BJ (cell line): ENCODE results near the gene ZNF844. TPM values are rescaled to one million over a fixed set of nuclear protein-coding genes. Genes with fewer than 3 reads are reported as not detected.
A peak's percentile ranks its signal among the peaks of the same experiment; 100 is the strongest.
"Not testable (repeated sequence)": the region's sequence is repeated elsewhere in the genome, so short reads cannot be mapped to it uniquely, and the experiment has no call there.

Source experiments
- CTCF ChIA-PET: fragments of 350-600 bp; formaldehyde crosslinking; extraction: SDS; loops from one replicate; lab custom pipeline; 2021; ENCODE audit warnings: antibody characterized with exemption, inconsistent platforms; lab: Yijun Ruan, JAX
- POLR2A ChIA-PET: fragments of 300-600 bp; sonication (Branson Sonifier 250); formaldehyde crosslinking; extraction: SDS; loops from one replicate; lab custom pipeline; 2021; ENCODE audit warnings: antibody characterized with exemption; lab: Charles Lee
- DNase-seq: peaks from one replicate; pipeline ENCODE4 v3.0.0-alpha.2; 2011; ENCODE audit warnings: low read depth
- H3K27me3 ChIP-seq: 2 replicates; pipeline ENCODE4 v1.6.0; 2011; ENCODE audit warnings: low read length; ENCODE audit not compliant: control insufficient read depth, insufficient read depth
- H3K36me3 ChIP-seq: 2 replicates; pipeline ENCODE4 v1.5.1; 2011; ENCODE audit warnings: low read length; ENCODE audit not compliant: control insufficient read depth, insufficient read depth
- H3K4me3 ChIP-seq: 2 replicates; pipeline ENCODE4 v1.5.1; 2011; ENCODE audit warnings: low read depth, mild to moderate bottlenecking, control low read depth, low read length
- polyA plus RNA-seq: library from polyadenylated mRNA; depleted of rRNA; stranded (reverse); fragments of >200 nt; gene quantifications from 2 replicates; pipeline ENCODE4 v1.2.3, GENCODE V29; 2011
- TF ChIP-seq, protein P1 (sequence below): IDR thresholded peaks from 2 replicates; pipeline ENCODE4 v1.5.1; 2011; ENCODE audit warnings: low read depth, mild to moderate bottlenecking, control low read depth, inconsistent platforms, low read length, moderate library complexity; ENCODE audit not compliant: insufficient read depth

Gene ZNF844
- polyA plus RNA-seq, 1 experiment: 2.8 TPM

DNA sequence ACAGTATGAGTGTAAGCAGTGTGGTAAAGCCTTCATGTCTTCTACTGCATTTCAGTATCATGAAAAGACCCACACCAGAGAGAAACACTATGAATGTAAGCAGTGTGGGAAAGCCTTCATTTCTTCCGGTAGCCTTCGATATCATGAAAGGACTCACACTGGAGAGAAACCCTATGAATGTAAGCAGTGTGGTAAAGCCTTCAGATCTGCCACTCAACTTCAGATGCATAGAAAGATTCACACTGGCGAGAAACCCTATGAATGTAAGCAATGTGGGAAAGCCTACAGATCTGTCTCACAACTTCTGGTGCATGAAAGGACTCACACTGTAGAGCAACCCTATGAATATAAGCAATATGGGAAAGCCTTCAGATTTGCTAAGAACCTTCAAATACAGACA is 12.8 kb downstream of the ZNF844 start:
- TF ChIP-seq, protein P1, sequence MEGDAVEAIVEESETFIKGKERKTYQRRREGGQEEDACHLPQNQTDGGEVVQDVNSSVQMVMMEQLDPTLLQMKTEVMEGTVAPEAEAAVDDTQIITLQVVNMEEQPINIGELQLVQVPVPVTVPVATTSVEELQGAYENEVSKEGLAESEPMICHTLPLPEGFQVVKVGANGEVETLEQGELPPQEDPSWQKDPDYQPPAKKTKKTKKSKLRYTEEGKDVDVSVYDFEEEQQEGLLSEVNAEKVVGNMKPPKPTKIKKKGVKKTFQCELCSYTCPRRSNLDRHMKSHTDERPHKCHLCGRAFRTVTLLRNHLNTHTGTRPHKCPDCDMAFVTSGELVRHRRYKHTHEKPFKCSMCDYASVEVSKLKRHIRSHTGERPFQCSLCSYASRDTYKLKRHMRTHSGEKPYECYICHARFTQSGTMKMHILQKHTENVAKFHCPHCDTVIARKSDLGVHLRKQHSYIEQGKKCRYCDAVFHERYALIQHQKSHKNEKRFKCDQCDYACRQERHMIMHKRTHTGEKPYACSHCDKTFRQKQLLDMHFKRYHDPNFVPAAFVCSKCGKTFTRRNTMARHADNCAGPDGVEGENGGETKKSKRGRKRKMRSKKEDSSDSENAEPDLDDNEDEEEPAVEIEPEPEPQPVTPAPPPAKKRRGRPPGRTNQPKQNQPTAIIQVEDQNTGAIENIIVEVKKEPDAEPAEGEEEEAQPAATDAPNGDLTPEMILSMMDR: no peak
- Histone ChIP-seq H3K27me3 (no peaks in the 10 kb centered on the region), H3K36me3 (peaks cover 18% of the 10 kb centered on the region), H3K4me3 (no peak overlapping the region)
- no peak for DNase-seq
- CTCF ChIA-PET: no interaction called here
- POLR2A ChIA-PET: no interaction called here

DNA sequence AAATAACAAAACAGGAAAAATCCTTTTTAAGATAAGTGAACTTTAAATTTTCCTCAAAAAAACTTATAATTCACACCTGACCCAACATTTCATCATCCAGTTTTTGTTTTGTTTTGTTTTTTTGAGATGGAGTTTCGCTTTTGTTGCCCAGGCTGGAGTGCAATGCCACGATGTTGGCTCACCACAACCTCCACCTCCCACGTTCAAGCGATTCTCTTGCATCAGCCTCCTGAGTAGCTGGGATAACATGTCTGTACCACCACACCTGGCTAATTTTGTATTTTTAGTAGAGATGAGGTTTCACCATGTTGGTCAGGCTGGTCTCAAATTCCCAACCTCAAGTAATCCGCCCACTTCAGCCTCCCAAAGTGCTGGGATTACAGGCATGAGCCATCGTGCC is 18.8 kb downstream of the ZNF844 start:
- CTCF ChIA-PET: interaction anchor here (0.6 kb wide), 1 partner anchor 150 kb away, joined by 4 read pairs; no protein-coding TSS in a partner anchor
- POLR2A ChIA-PET, H3K36me3 ChIP-seq, DNase-seq, H3K27me3 ChIP-seq, H3K4me3 ChIP-seq: not testable (repeated sequence)

DNA sequence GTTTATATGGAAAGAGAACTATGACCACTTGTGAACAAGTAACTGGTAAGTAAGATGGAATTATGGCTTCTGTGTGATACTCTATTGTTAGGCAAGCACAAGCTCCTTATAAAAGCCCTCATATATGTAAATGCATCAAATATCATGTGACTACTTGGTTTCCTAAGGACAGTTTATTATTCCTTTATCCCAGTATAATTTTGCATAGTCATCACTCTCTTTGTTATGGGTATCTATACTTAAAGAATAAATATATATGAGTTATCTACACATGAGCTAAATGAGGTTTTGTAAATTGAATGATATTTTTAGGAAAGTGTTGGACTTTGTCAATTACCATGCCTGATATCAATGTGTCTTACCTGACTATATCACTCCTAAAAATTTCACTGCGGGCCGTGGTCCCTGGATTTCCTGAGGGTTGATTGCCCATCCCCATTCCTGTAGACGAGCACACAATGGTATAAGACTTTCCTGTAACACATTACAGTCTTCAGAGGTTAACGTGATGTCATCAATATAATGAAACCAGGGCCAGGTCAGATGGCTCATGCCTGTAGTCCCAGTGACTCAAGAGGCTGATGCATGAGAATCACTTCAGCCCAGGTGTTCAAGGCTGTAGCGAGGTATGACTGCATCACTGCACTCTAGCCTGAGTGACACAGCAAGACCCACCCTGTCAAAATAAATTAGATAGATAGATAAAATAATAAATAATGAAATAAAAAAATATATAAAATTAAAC is 20.7 kb downstream of the ZNF844 start:
- Histone ChIP-seq H3K27me3 (no peaks in the 10 kb centered on the region), H3K36me3 (no peaks in the 10 kb centered on the region), H3K4me3 (no peak overlapping the region)
- POLR2A ChIA-PET: no interaction called here
- DNase-seq: no peak
- CTCF ChIA-PET: no interaction called here
- TF ChIP-seq, protein P1: no peak

DNA sequence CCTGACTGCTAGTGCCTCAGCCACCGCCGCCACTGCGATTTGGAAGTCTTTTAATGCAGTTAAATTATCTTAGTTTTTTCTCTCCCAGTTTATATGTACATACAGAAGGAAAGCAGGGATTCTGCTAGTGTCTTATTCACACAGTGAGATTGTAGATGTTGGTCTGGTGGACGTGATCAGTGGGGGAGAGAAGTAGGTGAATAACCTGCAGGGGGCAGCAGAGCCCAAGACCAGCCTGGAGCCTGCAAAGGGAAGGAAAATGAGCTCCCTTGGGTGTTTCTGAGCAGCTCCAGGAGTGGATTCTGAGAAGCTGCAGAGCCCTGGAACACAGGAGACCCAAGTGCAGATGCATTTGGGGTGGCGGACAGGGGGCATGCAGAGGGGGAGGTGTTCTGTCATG is 26.3 kb downstream of the ZNF844 start:
- no peak for DNase-seq
- no peak overlapping the region for H3K4me3 ChIP-seq
- TF ChIP-seq, protein P1: peak; percentile 59
- H3K27me3 ChIP-seq: no peaks in the 10 kb centered on the region
- POLR2A ChIA-PET: interaction anchor here (0.6 kb wide), 1 partner anchor 1629 kb away, joined by 34 read pairs; no protein-coding TSS in a partner anchor
- CTCF ChIA-PET: interaction anchor here (0.5 to 2.8 kb wide), 19 partner anchors 9 to 877 kb away, joined by 3 to 35 read pairs (median 3); partner anchors contain the start of genes ZNF20, ZNF44 and ZNF442
- no peaks in the 10 kb centered on the region for H3K36me3 ChIP-seq

DNA sequence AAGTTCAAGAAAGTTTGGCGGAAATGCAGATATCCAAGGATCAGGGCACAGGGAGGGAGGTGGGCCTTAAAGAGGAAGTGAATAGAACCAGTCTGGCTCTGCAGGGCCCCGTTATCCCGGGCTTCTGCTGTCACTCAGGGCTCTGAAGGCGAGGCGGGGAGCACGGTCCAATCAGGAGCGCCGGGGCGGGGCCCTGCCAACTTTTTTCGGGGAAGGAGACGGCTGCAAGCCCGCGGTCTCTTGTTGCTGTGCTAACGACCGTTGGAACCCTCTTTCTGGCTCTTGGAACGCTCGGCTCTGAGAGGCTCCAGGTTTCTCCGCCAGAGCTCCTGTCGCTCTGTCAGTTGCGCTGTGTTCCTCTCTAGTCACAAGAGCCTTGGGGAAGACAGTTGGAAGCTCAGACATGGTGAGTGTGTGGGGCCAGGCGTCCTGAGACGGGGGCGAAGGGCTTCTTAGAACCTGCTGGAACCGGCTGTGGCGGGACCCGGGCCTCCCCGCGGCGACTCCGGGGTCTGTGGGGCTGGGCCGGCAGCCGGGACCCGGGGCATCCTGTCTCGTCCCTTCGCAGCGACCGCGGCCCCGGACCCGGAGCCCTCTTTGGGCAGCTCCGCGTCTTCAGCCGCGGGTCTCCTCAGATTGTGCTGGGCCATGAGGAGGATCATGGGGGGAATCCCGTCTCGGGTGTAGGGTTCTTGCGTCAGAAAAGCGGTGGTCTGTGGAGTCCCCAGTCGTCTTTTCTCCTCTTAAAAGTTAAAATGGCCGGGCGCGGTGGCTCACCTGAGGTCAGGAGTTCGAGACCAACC is 27.7 kb downstream of the ZNF844 start:
- DNase-seq: peak; percentile 47
- Histone ChIP-seq H3K36me3 (no peaks in the 10 kb centered on the region), H3K4me3 (peak overlapping the region; percentile 64), H3K27me3 (no peaks in the 10 kb centered on the region)
- CTCF ChIA-PET: interaction anchor here (0.5 to 2.8 kb wide), 6 partner anchors 10 to 169 kb away, joined by 3 to 14 read pairs (median 5); partner anchors contain the start of gene ZNF20
- POLR2A ChIA-PET: no interaction called here
- TF ChIP-seq, protein P1: no peak
